K562 (cell line): Measurements from ENCODE around the gene ZNF138. TPM values are rescaled to one million over a fixed set of nuclear protein-coding genes. Genes with fewer than 3 reads are reported as not detected.
A peak's percentile ranks its signal among the peaks of the same experiment; 100 is the strongest.

Experiments
- ATF6 ChIP-seq: sonication (generic); formaldehyde crosslinking; IDR thresholded peaks from 2 replicates; pipeline ENCODE4 v1.4.0; 2020; ENCODE audit warnings: mild to moderate bottlenecking, missing genetic modification reagents
- HBP1 ChIP-seq: fragments of 450-650 bp; formaldehyde crosslinking; IDR thresholded peaks from 2 replicates; pipeline ENCODE4 v1.4.0; 2022; ENCODE audit warnings: missing genetic modification characterization
- MGA ChIP-seq: fragments of 450-650 bp; IDR thresholded peaks from 2 replicates; pipeline ENCODE4 v1.6.1; 2016; ENCODE audit warnings: mild to moderate bottlenecking, moderate library complexity
- PHF21A ChIP-seq: fragments of 450-650 bp; IDR thresholded peaks from 2 replicates; pipeline ENCODE4 v1.6.1; 2017; ENCODE audit warnings: low read depth, borderline replicate concordance
- RREB1 ChIP-seq: fragments of 250-450 bp; sonication (Bioruptor Pico); IDR thresholded peaks from 2 replicates; pipeline ENCODE4 v1.4.0; 2020
- polyA plus RNA-seq, 8 experiments: library from polyadenylated mRNA; depleted of rRNA in 4 of 8; stranded (reverse) in 5 of 8; unstranded in 3 of 8; fragments of >200 nt; fragmentation: Nextera tagmentation in 2 of 8; fragmentation: Illumina TruSeq in 1 of 8; extraction: Ambion mirVana in 2 of 8; extraction: Trizol in 1 of 8; gene quantifications; 2 replicates each; pipeline versions ENCODE4 v1.2.1 to v1.2.3, GENCODE V29; 2011 to 2014; ENCODE audit warnings: inconsistent platforms in 1 of 8, missing spikeins in 1 of 8
- total RNA-seq, 7 experiments: library from RNA; depleted of rRNA in 6 of 7; stranded (reverse); fragments of >200 nt in 6 of 7; fragmentation: Illumina TruSeq in 2 of 7; extraction: Trizol in 2 of 7; gene quantifications; 2 replicates each; pipeline versions ENCODE4 v1.2.1 to v1.2.3, GENCODE V29; 2011 to 2021; ENCODE audit warnings: low replicate concordance in 1 of 7

The ZNF138 gene
- total and polyA plus RNA-seq, 9 of the 15 experiments (the other 6 are each of a cell fraction or from before 2014, with no cell fraction given) = 14.6 to 34.9 (median 22.6) TPM

- peak; percentile 15; the same call in 1 of the 2 replicates for TF ChIP-seq MGA
- TF ChIP-seq PHF21A = no peak
- TF ChIP-seq RREB1 (CRISPR knock-in tag) = no peak
- peak; percentile 83; the same call in 1 of the 2 replicates for TF ChIP-seq ATF6 (CRISPR knock-in tag)
- no peak for TF ChIP-seq HBP1 (CRISPR knock-in tag)
Measured at GRCh38 chr7:64794171-64794844, at the start of gene ZNF138 (continued).
